ENCODE data around the gene KAT7.
A peak's percentile ranks its signal among the peaks of the same experiment; 100 is the strongest.
"Not testable (repeated sequence)": the region's sequence is repeated elsewhere in the genome, so short reads cannot be mapped to it uniquely, and the experiment has no call there.

Gene KAT7

GRCh38 chr17:49809056-49809455 lies 20.6 kb downstream of the KAT7 start:
- DNase-seq (ENCODE audit: low read depth in 2 of 2) = no peak

GRCh38 chr17:49814781-49815529 lies 26.5 kb downstream of the KAT7 start:
- no peak for DNase-seq (ENCODE audit: low read depth in 2 of 2)

GRCh38 chr17:49815761-49816281 lies 27.3 kb downstream of the KAT7 start:
- DNase-seq (ENCODE audit: low read depth in 2 of 2) = no peak

GRCh38 chr17:49817993-49818392 lies 29.5 kb downstream of the KAT7 start:
- no peak for DNase-seq (ENCODE audit: low read depth in 2 of 2)

GRCh38 chr17:49819138-49819537 lies 30.7 kb downstream of the KAT7 start:
- DNase-seq (ENCODE audit: low read depth in 2 of 2) = no peak

- no peak for DNase-seq (ENCODE audit: low read depth in 2 of 2)
Observed at GRCh38 chr17:49819651-49820050, 31.2 kb downstream of the KAT7 start.

GRCh38 chr17:49820773-49821172 lies 32.3 kb downstream of the KAT7 start:
- no peak for DNase-seq (ENCODE audit: low read depth in 2 of 2)

GRCh38 chr17:49821466-49821865 lies 33.0 kb downstream of the KAT7 start:
- no peak for DNase-seq (ENCODE audit: low read depth in 2 of 2)

GRCh38 chr17:49821916-49822315 lies 33.4 kb downstream of the KAT7 start:
- DNase-seq (ENCODE audit: low read depth in 2 of 2) = no peak

GRCh38 chr17:49822829-49823228 lies 34.3 kb downstream of the KAT7 start:
- DNase-seq (ENCODE audit: low read depth in 2 of 2) = peak; percentile 7

GRCh38 chr17:49823614-49824013 lies 35.1 kb downstream of the KAT7 start:
- DNase-seq (ENCODE audit: low read depth in 2 of 2) = peak in 1 of 2 experiments; percentile 14

GRCh38 chr17:49825645-49826044 lies 37.2 kb downstream of the KAT7 start:
- no peak for DNase-seq (ENCODE audit: low read depth in 2 of 2)

- DNase-seq (ENCODE audit: low read depth in 2 of 2) = not testable (repeated sequence)
Observed at GRCh38 chr17:49828325-49828724, 39.8 kb downstream of the KAT7 start.

GRCh38 chr17:49829026-49829425 lies 40.5 kb downstream of the KAT7 start:
- DNase-seq (ENCODE audit: low read depth in 2 of 2) = no peak

GRCh38 chr17:49830605-49831004 lies 42.1 kb downstream of the KAT7 start:
- DNase-seq (ENCODE audit: low read depth in 2 of 2) = no peak

- DNase-seq (ENCODE audit: low read depth in 2 of 2) = no peak
Observed at GRCh38 chr17:49832840-49833599, 44.5 kb downstream of the KAT7 start.

GRCh38 chr17:49834118-49834743 lies 45.8 kb downstream of the KAT7 start:
- no peak for DNase-seq (ENCODE audit: low read depth in 2 of 2)

- DNase-seq (ENCODE audit: low read depth in 2 of 2) = no peak
Observed at GRCh38 chr17:49835472-49835871, 47.0 kb downstream of the KAT7 start.

GRCh38 chr17:49836111-49837030 lies 47.9 kb downstream of the KAT7 start:
- peak; percentile 47 to 53 for DNase-seq (ENCODE audit: low read depth in 2 of 2)

- DNase-seq (ENCODE audit: low read depth in 2 of 2) = no peak
Observed at GRCh38 chr17:49839455-49839854, 51.0 kb downstream of the KAT7 start.

GRCh38 chr17:49841548-49841947 lies 53.1 kb downstream of the KAT7 start:
- no peak for DNase-seq (ENCODE audit: low read depth in 2 of 2)
